Transverse colon (tissue), 4 donors: ENCODE results near the gene CALHM1. TPM values are rescaled to one million over a fixed set of nuclear protein-coding genes. Genes with fewer than 3 reads are reported as not detected.

Experiments used
- DNase-seq: peaks from one replicate; pipeline ENCODE4 v3.0.0-alpha.2; 2019
- H3K27ac ChIP-seq, 4 donors: fragments of 200-600 bp; sonication (generic); 2 replicates each; pipeline ENCODE4 v1.5.1; 2016 to 2018; ENCODE audit warnings: inconsistent platforms in 4 of 4
- H3K27me3 ChIP-seq: fragments of 200-600 bp; sonication (generic); 2 replicates; pipeline ENCODE4 v1.5.1; 2017; ENCODE audit warnings: inconsistent platforms
- H3K36me3 ChIP-seq, 4 donors: fragments of 200-600 bp; sonication (generic); 2 replicates each; pipeline ENCODE4 v1.5.1; 2017 to 2019; ENCODE audit warnings: inconsistent platforms in 4 of 4
- H3K4me1 ChIP-seq, 4 donors: fragments of 200-600 bp; sonication (generic); 2 replicates each; pipeline ENCODE4 v1.5.1; 2017 to 2020; ENCODE audit warnings: inconsistent platforms in 4 of 4
- H3K4me3 ChIP-seq, 4 donors: fragments of 200-600 bp; sonication (generic); 1 replicate in 1 of 4; 2 replicates in 3 of 4; pipeline versions ENCODE4 v1.5.1 to v1.6.1; 2017 to 2019; ENCODE audit warnings: inconsistent platforms in 4 of 4
- H3K9me3 ChIP-seq, 2 donors: fragments of 200-600 bp; sonication (generic); 2 replicates each; pipeline ENCODE4 v1.5.1; 2017 to 2019; ENCODE audit warnings: inconsistent platforms in 2 of 2
- EP300 ChIP-seq: sonication (generic); formaldehyde crosslinking; IDR thresholded peaks from one replicate; pipeline ENCODE4 v1.6.1; 2017; ENCODE audit warnings: antibody characterized with exemption, low read depth
- POLR2A ChIP-seq: fragments of 450-650 bp; IDR thresholded peaks from one replicate; pipeline ENCODE4 v1.6.1; 2016; ENCODE audit warnings: antibody characterized with exemption, mild to moderate bottlenecking, moderate library complexity
- POLR2AphosphoS5 ChIP-seq, 3 donors: sonication (generic); formaldehyde crosslinking; IDR thresholded peaks; one replicate each; pipeline ENCODE4 v1.6.1; 2016; ENCODE audit warnings: antibody characterized with exemption in 3 of 3
- WGBS, 2 donors: methylation state at CpG; one replicate each; pipeline ENCODE4 v1.1.5; 2018; ENCODE audit warnings: low coverage in 1 of 2; 5-methylcytosine and 5-hydroxymethylcytosine counted together
- in situ Hi-C, 4 donors: fragments of 200-750 bp; cut with MboI; loops; one replicate each; pipeline versions ENCODE4 v1.15.0 to v1.15.1; 2017; ENCODE audit warnings: low sequenced_read_pairs in 3 of 4, low pct_ligation_motif_present in 1 of 4, low pct_unique_long_range_greater_than_20kb in 1 of 4
- intact Hi-C: fragments of 100-400 bp; cut with DNase I; formaldehyde crosslinking; loops from one replicate; pipeline ENCODE4 v1.15.1; 2023; ENCODE audit warnings: low total_unique reads
- total RNA-seq, 4 donors: library from RNA; depleted of rRNA; stranded (reverse); fragments of >200 nt; gene quantifications; one replicate each; pipeline ENCODE4 v1.1.0, GENCODE V29; 2016
- TF ChIP-seq, protein P1 (sequence below), 5 experiments: fragments of 200-600 bp in 3 of 5; fragments of 450-650 bp in 2 of 5; sonication (generic) in 3 of 5; IDR thresholded peaks; 1 replicate in 2 of 5; 2 replicates in 3 of 5; pipeline ENCODE4 v1.5.1; 2016 to 2017; ENCODE audit warnings: antibody characterized with exemption in 5 of 5, inconsistent platforms in 3 of 5, mild to moderate bottlenecking in 2 of 5, moderate library complexity in 1 of 5

CALHM1 gene
- total RNA-seq, 4 donors from 2014 or later = not detected

DNA sequence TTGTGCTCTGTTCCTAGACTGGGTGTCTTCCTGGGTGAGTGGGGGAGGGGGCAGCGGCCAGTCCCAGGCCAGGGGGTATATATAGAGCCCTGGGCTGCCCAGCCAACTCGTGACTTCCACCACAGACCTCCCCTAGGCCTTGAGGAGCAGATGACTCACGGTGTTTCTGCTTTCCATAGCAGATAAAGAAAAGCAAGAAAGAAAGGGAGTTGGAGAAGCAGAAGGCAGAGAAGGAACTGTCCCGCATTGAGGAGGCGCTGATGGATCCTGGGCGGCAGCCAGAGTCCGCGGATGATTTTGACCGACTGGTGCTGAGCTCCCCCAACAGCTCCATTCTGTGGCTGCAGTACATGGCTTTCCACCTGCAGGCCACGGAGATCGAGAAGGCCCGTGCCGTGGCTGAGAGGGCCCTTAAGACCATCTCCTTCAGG is 16.7 kb downstream of the CALHM1 start:
- WGBS, 2 donors = 81 to 82% methylated on average over 6 to 13 of the region's 13 CpGs
- intact Hi-C loops = no loop called here
- H3K27me3 ChIP-seq = no peaks in the 10 kb centered on the region
- no peaks in the 10 kb centered on the region for H3K9me3 ChIP-seq
- H3K36me3 ChIP-seq = peaks cover 0 to 69% (median 12%) of the 10 kb centered on the region in 4 donors
- H3K27ac ChIP-seq = no peak overlapping the region
- no peak overlapping the region for H3K4me3 ChIP-seq
- peaks cover 0 to 15% (median 3%) of the 10 kb centered on the region in 4 donors for H3K4me1 ChIP-seq
- TF ChIP-seq, protein P1, sequence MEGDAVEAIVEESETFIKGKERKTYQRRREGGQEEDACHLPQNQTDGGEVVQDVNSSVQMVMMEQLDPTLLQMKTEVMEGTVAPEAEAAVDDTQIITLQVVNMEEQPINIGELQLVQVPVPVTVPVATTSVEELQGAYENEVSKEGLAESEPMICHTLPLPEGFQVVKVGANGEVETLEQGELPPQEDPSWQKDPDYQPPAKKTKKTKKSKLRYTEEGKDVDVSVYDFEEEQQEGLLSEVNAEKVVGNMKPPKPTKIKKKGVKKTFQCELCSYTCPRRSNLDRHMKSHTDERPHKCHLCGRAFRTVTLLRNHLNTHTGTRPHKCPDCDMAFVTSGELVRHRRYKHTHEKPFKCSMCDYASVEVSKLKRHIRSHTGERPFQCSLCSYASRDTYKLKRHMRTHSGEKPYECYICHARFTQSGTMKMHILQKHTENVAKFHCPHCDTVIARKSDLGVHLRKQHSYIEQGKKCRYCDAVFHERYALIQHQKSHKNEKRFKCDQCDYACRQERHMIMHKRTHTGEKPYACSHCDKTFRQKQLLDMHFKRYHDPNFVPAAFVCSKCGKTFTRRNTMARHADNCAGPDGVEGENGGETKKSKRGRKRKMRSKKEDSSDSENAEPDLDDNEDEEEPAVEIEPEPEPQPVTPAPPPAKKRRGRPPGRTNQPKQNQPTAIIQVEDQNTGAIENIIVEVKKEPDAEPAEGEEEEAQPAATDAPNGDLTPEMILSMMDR (IDR thresholded peaks at IDR 0.05) = no peak
- TF ChIP-seq EP300 (no peak), POLR2AphosphoS5 (IDR thresholded peaks at IDR 0.05) (no peak), POLR2A (no peak)
- in situ Hi-C loops = no loop called here
- no peak for DNase-seq

DNA sequence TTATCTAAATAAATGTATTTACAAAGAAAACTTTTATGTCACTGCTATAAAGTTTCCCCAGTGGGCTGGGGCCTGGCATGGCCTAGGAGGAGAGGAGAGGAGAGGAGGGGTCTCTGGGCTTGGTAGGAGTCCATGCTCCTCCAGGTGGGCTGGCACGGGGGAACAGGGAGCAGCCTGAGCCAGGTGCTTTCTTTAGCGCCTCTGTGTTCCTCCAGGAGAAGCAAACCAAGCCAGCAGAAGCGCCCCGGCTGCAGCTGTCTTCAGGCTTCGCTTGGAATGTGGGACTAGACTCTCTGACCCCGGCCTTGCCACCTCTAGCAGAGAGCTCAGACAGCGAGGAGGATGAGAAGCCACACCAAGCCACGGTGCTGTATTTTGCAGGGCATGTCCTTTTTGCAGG is 17.1 kb downstream of the CALHM1 start:
- Histone ChIP-seq H3K9me3 (no peaks in the 10 kb centered on the region), H3K27ac (no peak overlapping the region), H3K36me3 (peaks cover 0 to 73% (median 14%) of the 10 kb centered on the region in 4 donors), H3K4me3 (no peak overlapping the region), H3K4me1 (peaks cover 0 to 11% (median 2%) of the 10 kb centered on the region in 4 donors), H3K27me3 (no peaks in the 10 kb centered on the region)
- intact Hi-C loops = no loop called here
- TF ChIP-seq POLR2A (no peak), EP300 (no peak), POLR2AphosphoS5 (IDR thresholded peaks at IDR 0.05) (no peak)
- TF ChIP-seq, protein P1 (IDR thresholded peaks at IDR 0.05) = no peak
- no peak for DNase-seq
- 80 to 100% methylated on average over 3 to 8 of the region's 8 CpGs for WGBS, 2 donors
- in situ Hi-C loops = no loop called here

DNA sequence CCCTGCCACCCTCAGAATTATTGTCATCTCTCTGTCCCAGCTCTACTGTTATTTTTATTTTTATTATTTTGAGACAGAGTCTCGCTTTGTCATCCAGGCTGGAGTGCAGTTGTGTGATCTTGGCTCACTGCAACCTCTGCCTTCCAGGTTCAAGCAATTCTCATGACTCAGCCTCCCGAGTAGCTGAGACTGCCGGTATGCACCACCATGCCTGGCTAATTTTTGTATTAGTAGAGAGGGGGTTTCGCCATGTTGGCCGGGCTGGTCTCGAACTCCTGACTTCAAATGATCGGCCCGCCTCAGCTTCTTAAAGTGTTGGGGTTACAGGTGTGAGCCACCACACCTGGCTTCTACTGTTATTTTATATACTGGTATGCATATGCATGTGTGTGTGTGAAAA is 17.5 kb downstream of the CALHM1 start:
- Histone ChIP-seq H3K27ac (no peak overlapping the region), H3K9me3 (no peaks in the 10 kb centered on the region), H3K4me1 (peaks cover 0 to 7% (median 0%) of the 10 kb centered on the region in 4 donors), H3K4me3 (no peak overlapping the region), H3K36me3 (peaks cover 0 to 76% (median 14%) of the 10 kb centered on the region in 4 donors), H3K27me3 (no peaks in the 10 kb centered on the region)
- in situ Hi-C loops (no loop called here), intact Hi-C loops (no loop called here)
- TF ChIP-seq, protein P1 (IDR thresholded peaks at IDR 0.05) = no peak
- TF ChIP-seq EP300 (no peak), POLR2A (no peak), POLR2AphosphoS5 (IDR thresholded peaks at IDR 0.05) (no peak)
- WGBS, 2 donors = 86 to 91% methylated on average over 1 to 8 of the region's 8 CpGs
- no peak for DNase-seq

DNA sequence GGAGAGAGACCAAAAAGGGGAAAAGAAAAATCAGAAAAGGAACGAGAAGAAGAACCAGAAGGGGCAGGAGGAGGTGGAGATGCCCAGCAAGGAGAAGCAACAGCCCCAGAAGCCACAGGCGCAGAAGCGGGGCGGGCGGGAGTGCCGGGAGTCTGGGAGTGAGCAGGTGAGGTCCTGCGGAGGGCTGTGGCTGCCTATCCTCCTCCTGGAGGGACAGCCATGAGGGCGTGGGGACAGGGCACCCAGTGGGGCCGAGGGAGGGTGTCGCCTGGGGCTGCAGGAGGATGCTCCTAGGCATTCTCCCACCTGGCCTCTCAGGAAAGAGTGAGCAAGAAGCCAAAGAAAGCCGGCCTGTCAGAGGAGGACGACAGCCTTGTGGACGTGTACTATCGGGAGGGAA is 18.3 kb downstream of the CALHM1 start:
- H3K36me3 ChIP-seq = peaks cover 0 to 76% (median 15%) of the 10 kb centered on the region in 4 donors
- WGBS, 2 donors = 60 to 94% methylated on average over 1 to 14 of the region's 14 CpGs

More for the DNA sequence above, 18.3 kb downstream of the CALHM1 start:
- in situ Hi-C loops (no loop called here), intact Hi-C loops (no loop called here)
- TF ChIP-seq POLR2AphosphoS5 (IDR thresholded peaks at IDR 0.05) = no peak
- TF ChIP-seq, protein P1 (IDR thresholded peaks at IDR 0.05) = no peak
- TF ChIP-seq POLR2A = no peak
- TF ChIP-seq EP300 = no peak
- no peak overlapping the region for H3K27ac ChIP-seq
- H3K4me1 ChIP-seq = peaks cover 0 to under 1% (median 0%) of the 10 kb centered on the region in 4 donors
- H3K27me3 ChIP-seq = no peaks in the 10 kb centered on the region
- DNase-seq = no peak
- H3K9me3 ChIP-seq = no peaks in the 10 kb centered on the region
- H3K4me3 ChIP-seq = no peak overlapping the region
